Thymus (tissue), 11 donors: ENCODE results near the gene TUBA4B. TPM values are rescaled to one million over a fixed set of nuclear protein-coding genes. Genes with fewer than 3 reads are reported as not detected.
A peak's percentile ranks its signal among the peaks of the same experiment; 100 is the strongest.

Experiments
- DNase-seq, 9 donors: peaks; one replicate each; pipeline ENCODE4 v3.0.0-alpha.2; 2013; ENCODE audit warnings: low spot score in 9 of 9, low read depth in 6 of 9, missing footprints in 1 of 9
- H3K27ac ChIP-seq, 2 donors: one replicate each; pipeline ENCODE4 v1.5.1; 2013; ENCODE audit warnings: control low read depth in 1 of 2, low read depth in 1 of 2, low read length in 1 of 2, mild to moderate bottlenecking in 1 of 2, moderate library complexity in 1 of 2
- H3K27me3 ChIP-seq, 2 donors: one replicate each; pipeline ENCODE4 v1.5.1; 2013; ENCODE audit warnings: low read length in 1 of 2; ENCODE audit not compliant: control insufficient read depth in 2 of 2, insufficient read depth in 1 of 2
- H3K36me3 ChIP-seq, 2 donors: one replicate each; pipeline ENCODE4 v1.5.1; 2013; ENCODE audit warnings: low read length in 1 of 2, mild to moderate bottlenecking in 1 of 2, moderate library complexity in 1 of 2; ENCODE audit not compliant: control insufficient read depth in 2 of 2, insufficient read depth in 2 of 2
- H3K4me1 ChIP-seq, 2 donors: one replicate each; pipeline ENCODE4 v1.5.1; 2013; ENCODE audit warnings: low read length in 2 of 2; ENCODE audit not compliant: control insufficient read depth in 2 of 2, insufficient read depth in 2 of 2
- H3K4me3 ChIP-seq, 2 donors: one replicate each; pipeline ENCODE4 v1.5.1; 2013; ENCODE audit warnings: low read length in 2 of 2, control low read depth in 1 of 2, mild to moderate bottlenecking in 1 of 2
- H3K9me3 ChIP-seq, 2 donors: one replicate each; pipeline ENCODE4 v1.5.1; 2013; ENCODE audit warnings: low read length in 1 of 2, mild to moderate bottlenecking in 1 of 2; ENCODE audit not compliant: control insufficient read depth in 2 of 2, insufficient read depth in 1 of 2
- WGBS: extraction: QIAGEN DNeasy Blood & Tissue Kit; methylation state at CpG from one replicate; pipeline ENCODE4 v1.1.7; 2013; 5-methylcytosine and 5-hydroxymethylcytosine counted together
- polyA plus RNA-seq: library from polyadenylated mRNA; stranded (reverse); fragments of 200-250 nt; gene quantifications from one replicate; pipeline ENCODE4 v1.2.3, GENCODE V29; 2013
- total RNA-seq: library from RNA; stranded (reverse); fragments of 120-200 nt; gene quantifications from one replicate; pipeline ENCODE4 v1.2.4, GENCODE V29; 2013
- donor health status: healthy.

Gene TUBA4B
- total and polyA plus RNA-seq, 2 donors: 0.05 to 0.23 TPM

GRCh38 chr2:219216535-219216915 is 36.5 kb upstream of the TUBA4B start:
- no peak overlapping the region for H3K27ac ChIP-seq
- H3K4me3 ChIP-seq: no peak overlapping the region
- peaks cover 18 to 23% of the 10 kb centered on the region in 2 donors for H3K4me1 ChIP-seq
- 94% methylated on average over 6 of the region's 6 CpGs for WGBS
- H3K9me3 ChIP-seq: peaks cover 0 to 3% of the 10 kb centered on the region in 2 donors
- peaks cover 26 to 27% of the 10 kb centered on the region in 2 donors for H3K36me3 ChIP-seq
- no peak for DNase-seq
- H3K27me3 ChIP-seq: peaks cover 0 to 12% of the 10 kb centered on the region in 2 donors

GRCh38 chr2:219218217-219218731 is 34.8 kb upstream of the TUBA4B start:
- H3K4me1 ChIP-seq: peaks cover 18 to 23% of the 10 kb centered on the region in 2 donors
- peak overlapping the region; percentile 64 to 73 for H3K27ac ChIP-seq
- 1% methylated on average over 37 of the region's 37 CpGs for WGBS
- H3K4me3 ChIP-seq: peak overlapping the region; percentile 48
- peaks cover 36 to 45% of the 10 kb centered on the region in 2 donors for H3K36me3 ChIP-seq
- H3K9me3 ChIP-seq: peaks cover 0 to 3% of the 10 kb centered on the region in 2 donors
- DNase-seq: peak in 1 of 9 donors; percentile 6
- peaks cover 0 to 12% of the 10 kb centered on the region in 2 donors for H3K27me3 ChIP-seq

- Histone ChIP-seq H3K4me1 (peaks cover 18 to 23% of the 10 kb centered on the region in 2 donors), H3K4me3 (peak within 1 kb of the TSS; percentile 48), H3K27me3 (peaks cover 0 to 12% of the 10 kb centered on the region in 2 donors), H3K27ac (peak within 1 kb of the TSS; percentile 64 to 73), H3K36me3 (peaks cover 43 to 52% of the 10 kb centered on the region in 2 donors), H3K9me3 (peaks cover 0 to 3% of the 10 kb centered on the region in 2 donors)
- DNase-seq: peak; percentile 59 to 92 (median 78)
- 22% methylated on average over 71 of the region's 71 CpGs for WGBS
Observed at GRCh38 chr2:219218732-219219701, 34.0 kb upstream of the TUBA4B start, which contains the start of gene ABCB6. Gene ABCB6, minus strand, starts transcription at chr2:219218958. Its CDS starts 285 bp downstream, at chr2:219218673.

GRCh38 chr2:219219784-219220532 is 33.1 kb upstream of the TUBA4B start:
- DNase-seq: no peak
- Histone ChIP-seq H3K36me3 (peaks cover 53 to 54% of the 10 kb centered on the region in 2 donors), H3K9me3 (peaks cover 0 to 3% of the 10 kb centered on the region in 2 donors), H3K4me3 (no peak overlapping the region), H3K27ac (no peak overlapping the region), H3K4me1 (peaks cover 18 to 23% of the 10 kb centered on the region in 2 donors), H3K27me3 (peaks cover 0 to 12% of the 10 kb centered on the region in 2 donors)
- WGBS: 97% methylated on average over 18 of the region's 18 CpGs

- peaks cover 0 to 3% of the 10 kb centered on the region in 2 donors for H3K9me3 ChIP-seq
- H3K36me3 ChIP-seq: peaks cover 61 to 62% of the 10 kb centered on the region in 2 donors
- 98% methylated on average over 19 of the region's 19 CpGs for WGBS
- no peak overlapping the region for H3K4me3 ChIP-seq
- H3K27me3 ChIP-seq: peaks cover 0 to 12% of the 10 kb centered on the region in 2 donors
- no peak overlapping the region for H3K27ac ChIP-seq
- H3K4me1 ChIP-seq: peaks cover 18 to 23% of the 10 kb centered on the region in 2 donors
- no peak for DNase-seq
Observed at GRCh38 chr2:219220652-219221402, 32.2 kb upstream of the TUBA4B start.

GRCh38 chr2:219221957-219222518 is 31.0 kb upstream of the TUBA4B start:
- Histone ChIP-seq H3K9me3 (peaks cover 0 to 3% of the 10 kb centered on the region in 2 donors), H3K27me3 (peaks cover 0 to 10% of the 10 kb centered on the region in 2 donors), H3K27ac (no peak overlapping the region), H3K4me1 (peaks cover 18 to 23% of the 10 kb centered on the region in 2 donors), H3K36me3 (peaks cover 69% of the 10 kb centered on the region in 2 donors), H3K4me3 (no peak overlapping the region)
- DNase-seq: no peak
- WGBS: 98% methylated on average over 16 of the region's 16 CpGs

GRCh38 chr2:219223831-219224610 is 29.0 kb upstream of the TUBA4B start:
- Histone ChIP-seq H3K4me1 (peaks cover 13 to 20% of the 10 kb centered on the region in 2 donors), H3K36me3 (peaks cover 73 to 77% of the 10 kb centered on the region in 2 donors), H3K27me3 (no peaks in the 10 kb centered on the region), H3K4me3 (no peak overlapping the region), H3K27ac (no peak overlapping the region), H3K9me3 (no peaks in the 10 kb centered on the region)
- no peak for DNase-seq
- 98% methylated on average over 31 of the region's 31 CpGs for WGBS
